GM12874 (cell line): ENCODE data around the gene SF3A2.

ENCODE experiments used
- CTCF ChIP-seq: IDR thresholded peaks from 2 replicates; pipeline ENCODE4 v1.5.1; 2011; ENCODE audit warnings: low read depth, mild to moderate bottlenecking, control low read depth, low read length, moderate library complexity; ENCODE audit not compliant: insufficient read depth

SF3A2 gene

DNA sequence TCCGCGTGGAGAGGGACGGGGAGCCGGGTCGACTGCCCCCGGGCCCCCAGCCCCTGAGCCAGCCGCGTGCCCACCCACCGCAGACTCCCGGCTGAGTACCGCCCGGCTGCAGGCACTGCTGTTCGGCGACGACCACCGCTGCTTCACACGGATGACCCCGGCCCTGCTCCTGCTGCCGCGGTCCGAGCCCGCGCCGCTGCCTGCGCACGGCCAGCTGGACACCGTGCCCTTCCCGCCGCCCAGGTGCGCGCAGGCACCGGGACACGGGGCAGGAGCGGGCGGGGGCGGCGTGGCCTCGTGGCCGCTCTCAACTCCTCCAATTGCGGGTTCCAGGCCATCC is 14.1 kb downstream of the SF3A2 start:
- TF ChIP-seq CTCF: no peak

- TF ChIP-seq CTCF: no peak
These were observed 14.8 kb downstream of the SF3A2 start for GRCh38 chr19:2251106-2252054.

DNA sequence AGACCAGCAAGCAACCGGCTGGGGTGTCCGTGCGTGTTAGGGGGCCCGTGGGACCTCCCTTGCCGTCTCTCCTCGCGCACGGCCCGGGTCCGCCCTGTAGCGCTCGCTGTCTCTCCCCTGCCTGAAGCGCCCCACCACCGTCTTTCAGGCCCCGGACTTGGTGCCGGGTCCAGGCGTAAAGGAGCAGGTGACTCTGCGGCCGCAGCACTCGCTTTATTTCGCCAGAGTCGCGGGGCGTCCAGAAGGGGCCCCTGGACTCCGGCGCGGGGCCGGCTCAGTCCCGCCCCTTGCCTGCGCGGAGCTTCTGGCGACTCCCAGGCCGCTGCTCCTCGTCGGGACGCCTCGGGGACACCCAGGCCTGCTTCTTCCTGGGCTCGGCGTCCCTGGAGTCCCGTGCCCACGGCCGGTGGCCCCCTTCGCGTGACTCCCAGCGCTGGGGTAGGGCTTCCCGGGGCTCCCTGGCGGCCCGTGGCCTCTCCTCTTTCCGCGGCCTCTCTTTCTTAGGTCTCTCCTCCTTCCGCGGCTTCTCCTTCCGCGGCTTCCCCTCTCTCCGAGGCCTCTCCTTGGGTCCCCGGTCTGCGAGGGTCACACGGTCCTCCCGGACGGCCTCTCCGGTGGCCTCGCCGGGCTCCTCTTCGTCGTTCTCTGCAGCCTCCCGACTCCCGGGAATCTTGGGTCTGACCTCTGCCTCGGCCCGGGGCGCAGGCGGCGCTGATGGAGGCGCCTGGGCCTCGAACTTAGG is 15.6 kb downstream of the SF3A2 start:
- no peak for TF ChIP-seq CTCF

DNA sequence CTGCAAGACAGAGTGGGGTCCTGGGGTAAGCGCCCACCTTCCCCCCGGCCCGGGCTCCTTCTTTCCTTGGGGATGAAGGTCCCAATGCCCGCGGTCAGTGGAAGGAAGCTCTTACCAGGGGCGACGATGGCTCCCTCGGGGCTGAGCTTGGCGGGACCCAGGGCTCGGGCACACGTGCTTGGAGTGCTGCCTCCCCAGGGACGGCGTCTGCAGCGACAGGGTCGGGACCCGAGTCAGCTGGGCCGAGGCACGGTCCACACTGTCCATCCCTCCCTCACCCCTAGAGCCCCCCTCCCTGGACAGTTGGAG is 16.1 kb downstream of the SF3A2 start:
- TF ChIP-seq CTCF: no peak

GRCh38 chr19:2253106-2254063 is 16.8 kb downstream of the SF3A2 start:
- TF ChIP-seq CTCF: peak; percentile 44; the same call in 1 of the 2 replicates

DNA sequence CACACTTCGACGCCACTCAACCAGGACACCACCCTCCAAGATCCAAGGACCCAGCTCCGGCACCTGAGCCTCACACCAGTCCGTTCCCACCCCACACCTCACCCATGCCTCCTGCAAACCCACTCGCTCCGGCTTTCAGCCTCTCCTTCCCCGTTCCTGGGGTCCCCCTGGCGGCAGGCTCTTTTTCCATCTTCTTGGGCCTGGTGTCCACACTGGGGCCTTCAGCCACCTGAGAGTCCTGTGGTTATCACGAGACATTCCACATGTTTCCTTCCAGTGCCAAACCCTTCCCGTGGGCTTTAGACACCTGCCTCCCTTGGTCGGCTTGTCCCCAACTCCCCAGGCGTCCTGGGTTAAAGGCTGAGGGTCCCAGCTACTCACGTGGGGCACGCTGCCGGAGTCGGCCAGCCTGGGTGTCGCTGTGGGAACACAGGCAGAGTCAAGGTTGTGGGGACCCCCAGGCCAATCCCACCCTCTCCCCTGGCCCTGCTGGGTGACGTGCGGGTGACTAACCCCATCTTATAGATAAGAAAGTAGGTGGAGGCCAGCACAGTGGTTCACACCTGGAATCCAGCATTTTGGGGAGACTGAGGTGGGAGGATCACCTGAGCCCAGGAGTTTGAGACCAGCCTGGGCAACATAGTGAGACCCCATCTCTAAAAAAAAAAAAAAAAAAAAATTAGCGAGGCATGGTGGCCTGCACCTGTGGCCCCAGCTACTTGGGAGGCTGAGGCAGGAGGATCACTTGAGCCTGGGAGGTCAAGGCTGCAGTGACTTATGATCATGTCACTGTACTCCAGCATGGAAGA is 17.6 kb downstream of the SF3A2 start:
- no peak; the same call in 1 of the 2 replicates for TF ChIP-seq CTCF
